ENCODE measurements around the gene P3H2.

DNA sequence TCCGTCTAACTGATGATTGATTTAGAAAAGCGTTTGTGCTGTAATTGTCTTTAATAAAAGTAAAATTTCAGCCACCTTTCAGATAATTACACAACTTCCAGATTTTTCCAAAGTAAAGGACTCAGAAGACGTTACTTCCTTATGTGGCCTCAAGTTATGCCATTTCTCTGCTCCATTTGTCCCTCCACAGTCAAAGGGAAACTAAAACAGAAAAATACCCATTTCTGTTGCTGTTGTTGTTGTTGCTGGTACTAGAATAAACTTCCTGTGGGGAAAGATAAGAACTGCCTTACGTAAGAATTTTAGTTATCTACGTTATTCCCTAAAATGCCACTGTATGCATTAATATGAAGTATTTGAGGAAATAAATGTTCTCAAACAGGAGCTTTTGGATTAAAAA, 153.9 kb downstream of the P3H2 start:
- TF ChIP-seq, protein P1, sequence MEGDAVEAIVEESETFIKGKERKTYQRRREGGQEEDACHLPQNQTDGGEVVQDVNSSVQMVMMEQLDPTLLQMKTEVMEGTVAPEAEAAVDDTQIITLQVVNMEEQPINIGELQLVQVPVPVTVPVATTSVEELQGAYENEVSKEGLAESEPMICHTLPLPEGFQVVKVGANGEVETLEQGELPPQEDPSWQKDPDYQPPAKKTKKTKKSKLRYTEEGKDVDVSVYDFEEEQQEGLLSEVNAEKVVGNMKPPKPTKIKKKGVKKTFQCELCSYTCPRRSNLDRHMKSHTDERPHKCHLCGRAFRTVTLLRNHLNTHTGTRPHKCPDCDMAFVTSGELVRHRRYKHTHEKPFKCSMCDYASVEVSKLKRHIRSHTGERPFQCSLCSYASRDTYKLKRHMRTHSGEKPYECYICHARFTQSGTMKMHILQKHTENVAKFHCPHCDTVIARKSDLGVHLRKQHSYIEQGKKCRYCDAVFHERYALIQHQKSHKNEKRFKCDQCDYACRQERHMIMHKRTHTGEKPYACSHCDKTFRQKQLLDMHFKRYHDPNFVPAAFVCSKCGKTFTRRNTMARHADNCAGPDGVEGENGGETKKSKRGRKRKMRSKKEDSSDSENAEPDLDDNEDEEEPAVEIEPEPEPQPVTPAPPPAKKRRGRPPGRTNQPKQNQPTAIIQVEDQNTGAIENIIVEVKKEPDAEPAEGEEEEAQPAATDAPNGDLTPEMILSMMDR (IDR thresholded peaks at IDR 0.05) = no peak
- no peak for TF ChIP-seq POLR2A (IDR thresholded peaks at IDR 0.05)
